Mammary epithelial cell (primary cell): ENCODE data around the gene FOXK1.

Experiments
- CTCF ChIP-seq, 2 donors: IDR thresholded peaks in 1 of 2; conservative IDR thresholded peaks in 1 of 2; 2 replicates each; pipeline ENCODE4 v1.5.1; 2011 to 2012; ENCODE audit warnings: inconsistent platforms in 2 of 2, low read length in 2 of 2, mild to moderate bottlenecking in 2 of 2, control low read depth in 1 of 2, low read depth in 1 of 2; ENCODE audit not compliant: insufficient read depth in 1 of 2; ENCODE audit errors: extremely low read depth in 1 of 2
- EZH2 ChIP-seq: IDR thresholded peaks from 2 replicates; pipeline ENCODE4 v1.6.1; 2012; ENCODE audit warnings: low read length, inconsistent platforms, borderline replicate concordance

GRCh38 chr7:4693749-4694148, 11.7 kb downstream of the FOXK1 start:
- TF ChIP-seq CTCF (conservative IDR thresholded peaks at IDR 0.05 in 1 of 2, IDR thresholded peaks at IDR 0.05 in 1 of 2; ENCODE audit: extremely low read depth in 1 of 2, insufficient read depth in 1 of 2, low read depth in 1 of 2, low read length in 2 of 2): no peak
- TF ChIP-seq EZH2: no peak
